Hypothalamus (tissue), 51 donors: ENCODE results near the gene CTNNA2.
A peak's percentile ranks its signal among the peaks of the same experiment; 100 is the strongest.
"Not testable (repeated sequence)": the region's sequence is repeated elsewhere in the genome, so short reads cannot be mapped to it uniquely, and the experiment has no call there.

Experiments used
- DNase-seq, 51 donors: peaks; one replicate each; lab custom pipeline; 2025; lab: John Stamatoyannopoulos, UW

CTNNA2 gene

DNA sequence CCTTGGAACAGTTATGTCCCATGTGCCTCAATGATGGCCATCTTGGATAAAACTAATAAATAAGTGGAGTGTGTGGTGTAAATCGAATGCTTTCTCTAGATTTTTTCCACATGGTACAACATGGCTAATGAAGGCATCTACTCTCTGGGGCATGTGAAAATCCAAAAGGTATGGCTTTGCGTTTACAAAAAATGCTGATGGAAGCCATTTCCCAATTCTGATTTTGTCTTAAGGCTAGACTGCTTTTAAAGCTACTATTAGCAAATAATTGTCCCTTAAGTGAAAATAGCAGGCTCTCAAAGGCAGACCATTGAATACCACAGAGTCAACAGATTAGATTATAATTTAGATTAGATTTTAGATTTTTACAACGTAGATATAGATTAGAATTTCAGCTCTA is 608.0 kb downstream of the CTNNA2 start:
- DNase-seq: no peak

DNA sequence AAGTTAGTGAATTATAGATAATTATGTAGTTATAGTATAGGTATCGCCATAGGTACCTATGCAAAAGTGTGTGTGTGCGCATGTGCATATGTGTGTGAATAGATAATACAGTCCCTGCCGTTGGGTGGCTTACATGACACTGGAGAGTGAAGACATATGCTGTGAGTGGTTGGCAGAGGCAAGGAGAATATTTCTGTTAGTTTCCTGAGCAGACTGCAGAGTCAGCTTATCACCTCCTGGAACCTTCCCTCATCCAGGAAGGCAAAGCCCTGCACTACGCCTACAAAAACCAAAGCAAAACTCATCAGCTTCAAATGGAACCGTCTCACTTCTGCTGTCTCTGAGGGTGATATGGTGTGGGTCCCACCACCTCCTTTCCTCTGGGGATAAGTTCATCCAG is 609.8 kb downstream of the CTNNA2 start:
- no peak for DNase-seq

DNA sequence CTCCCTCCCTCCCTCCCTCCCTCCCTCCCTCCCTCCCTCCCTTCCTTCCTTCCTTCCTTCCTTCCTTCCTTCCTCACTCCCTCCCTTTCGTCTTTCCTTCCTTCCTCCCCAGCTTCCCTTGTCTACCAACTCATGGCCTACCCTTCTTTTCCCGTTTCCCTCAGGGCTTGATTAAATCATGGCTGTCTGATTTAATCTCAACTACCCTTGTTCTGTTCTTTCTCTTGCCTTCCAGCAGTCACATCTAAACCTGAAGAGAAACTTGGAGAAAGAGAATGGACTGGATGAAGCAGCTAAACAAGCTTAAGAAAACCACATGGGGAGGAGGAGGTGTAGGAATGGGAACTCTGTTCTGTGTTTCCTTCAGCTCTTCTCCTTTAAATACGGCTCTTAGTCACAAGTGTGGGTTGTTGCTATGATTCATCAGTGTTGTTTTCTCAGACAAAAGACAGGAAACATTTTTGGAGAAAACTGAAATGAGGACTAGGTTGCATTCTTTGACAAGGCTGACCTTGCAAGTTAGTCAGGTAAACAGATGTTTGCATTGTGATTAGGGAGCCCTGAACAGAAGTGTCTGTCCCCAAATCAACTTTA is 613.8 kb downstream of the CTNNA2 start:
- DNase-seq: peak in 1 of 51 donors; percentile 8

DNA sequence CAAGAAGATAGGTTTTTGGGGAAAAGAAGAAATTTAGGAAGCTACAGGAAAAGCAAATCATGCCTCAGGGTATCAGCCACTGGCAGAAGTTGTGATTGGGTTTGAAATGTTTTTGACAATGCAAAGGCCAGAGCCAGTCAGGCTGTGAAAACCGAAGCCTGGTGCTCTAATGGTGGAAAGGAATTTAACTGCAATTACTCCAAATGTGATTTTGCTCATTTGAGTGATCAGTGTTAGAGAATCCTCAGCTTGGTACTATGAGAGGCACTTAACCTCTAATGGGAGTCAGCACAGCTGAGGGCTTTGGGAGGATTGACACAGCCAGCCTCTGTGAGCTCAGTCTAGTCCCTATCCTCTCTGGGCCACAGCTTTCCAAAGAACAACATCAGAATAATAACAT is 615.2 kb downstream of the CTNNA2 start:
- no peak for DNase-seq

DNA sequence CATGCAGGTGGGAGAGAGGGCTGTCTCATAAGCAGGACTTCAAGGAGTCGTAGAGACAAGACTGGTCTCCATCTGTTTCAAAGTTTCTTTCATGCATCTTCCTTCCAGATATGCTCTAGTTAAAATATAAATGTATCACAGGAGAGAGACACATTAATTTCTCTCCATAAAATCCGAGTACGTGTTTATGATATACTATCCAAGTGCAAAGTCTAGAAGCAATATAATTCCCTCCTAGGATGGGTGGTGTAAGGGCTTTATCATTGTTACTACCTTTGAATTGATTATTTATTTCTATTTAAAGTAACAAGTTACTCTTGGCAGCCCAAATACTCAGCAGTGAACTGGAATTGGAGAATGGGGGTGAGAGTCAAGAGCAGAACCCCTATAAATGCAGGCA is 619.4 kb downstream of the CTNNA2 start:
- no peak for DNase-seq

DNA sequence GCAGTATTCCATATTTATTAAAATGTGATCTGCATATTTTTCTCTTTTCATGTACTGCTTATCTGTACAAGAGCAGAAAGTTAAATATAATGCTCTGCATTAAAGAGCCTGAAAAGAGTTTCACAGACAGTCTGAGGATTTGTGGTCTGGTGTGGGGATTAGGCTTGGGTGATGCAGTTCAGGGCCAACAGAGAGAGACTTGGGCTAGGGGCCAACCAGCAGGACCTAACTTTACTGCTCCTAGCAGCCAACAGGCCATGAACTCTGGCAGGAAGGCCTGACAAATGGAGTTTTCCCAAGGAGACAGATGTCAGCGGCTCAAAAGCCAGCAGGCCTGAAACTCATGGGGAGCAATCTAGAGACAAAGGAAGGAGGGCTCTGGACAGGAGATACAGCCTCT is 622.1 kb downstream of the CTNNA2 start:
- DNase-seq: no peak

DNA sequence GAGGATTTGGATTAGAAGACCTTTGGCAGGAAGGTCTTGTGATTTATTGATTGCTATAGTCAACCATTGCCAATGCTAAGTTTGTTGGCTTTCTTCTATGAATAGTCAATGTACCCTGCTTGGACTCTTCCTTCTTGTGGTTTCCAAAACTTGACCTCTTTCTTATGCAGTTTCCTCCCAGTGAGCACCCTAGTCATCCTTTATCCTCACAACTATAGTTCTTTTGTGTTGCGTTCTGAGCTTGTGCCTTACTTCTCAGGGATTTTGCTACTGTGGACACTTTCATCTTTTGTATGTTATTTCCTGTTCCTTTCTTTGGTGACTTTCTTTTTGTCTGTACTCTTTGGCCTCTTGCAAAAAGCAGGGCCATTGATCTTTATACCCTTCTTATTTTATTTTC is 623.5 kb downstream of the CTNNA2 start:
- no peak for DNase-seq

DNA sequence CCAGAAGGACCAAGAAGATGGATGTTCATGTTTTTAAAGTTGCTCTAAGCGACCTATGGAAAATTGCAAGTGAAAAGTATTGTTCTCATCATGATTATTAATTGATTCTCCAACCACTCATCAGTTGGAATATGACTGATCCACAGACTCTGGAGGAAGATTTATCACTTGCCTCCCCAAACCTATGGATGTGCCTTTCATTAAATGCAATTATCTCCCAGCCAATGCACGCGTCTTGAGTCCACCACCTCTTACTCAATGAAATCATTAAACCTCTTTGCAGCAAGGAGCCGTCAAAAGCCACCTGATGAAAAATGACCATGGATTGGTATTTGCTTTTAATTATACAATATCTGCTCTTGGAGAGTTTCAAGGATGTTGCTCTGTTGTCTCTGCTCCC is 626.1 kb downstream of the CTNNA2 start:
- no peak for DNase-seq

DNA sequence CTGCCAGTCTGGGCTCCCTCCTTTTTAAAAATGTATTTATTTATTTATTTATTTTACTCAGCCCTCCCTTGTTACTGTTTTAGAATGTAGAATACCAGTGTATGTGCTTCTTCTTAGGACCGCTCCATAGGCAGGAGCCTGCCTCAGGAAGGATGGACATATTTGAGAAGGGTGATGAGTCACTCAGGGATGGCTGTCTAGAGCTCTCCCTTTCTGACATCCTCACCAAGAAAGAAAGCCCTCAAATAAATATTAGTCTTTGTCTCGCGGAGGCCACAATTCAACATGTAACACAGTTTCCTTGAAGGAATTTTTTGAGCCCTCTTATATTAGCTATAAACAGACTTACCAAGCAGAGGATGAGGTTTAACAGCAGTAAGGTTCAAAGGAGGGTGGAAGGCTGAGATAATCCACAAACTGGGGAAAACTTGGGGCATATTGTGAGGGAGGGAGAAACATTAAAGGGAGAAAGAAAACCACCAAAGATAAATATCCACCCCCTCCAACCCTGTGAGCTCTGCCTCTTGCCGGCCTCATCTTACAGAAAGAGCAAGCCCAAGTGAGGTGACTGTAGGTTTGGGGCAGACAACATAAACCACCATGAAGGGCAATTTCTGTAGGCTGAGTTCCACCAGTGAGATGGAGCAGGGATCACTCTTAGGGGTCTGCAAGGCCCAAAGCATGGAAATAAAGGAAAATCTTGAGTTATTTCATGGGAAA is 628.3 kb downstream of the CTNNA2 start:
- no peak for DNase-seq

DNA sequence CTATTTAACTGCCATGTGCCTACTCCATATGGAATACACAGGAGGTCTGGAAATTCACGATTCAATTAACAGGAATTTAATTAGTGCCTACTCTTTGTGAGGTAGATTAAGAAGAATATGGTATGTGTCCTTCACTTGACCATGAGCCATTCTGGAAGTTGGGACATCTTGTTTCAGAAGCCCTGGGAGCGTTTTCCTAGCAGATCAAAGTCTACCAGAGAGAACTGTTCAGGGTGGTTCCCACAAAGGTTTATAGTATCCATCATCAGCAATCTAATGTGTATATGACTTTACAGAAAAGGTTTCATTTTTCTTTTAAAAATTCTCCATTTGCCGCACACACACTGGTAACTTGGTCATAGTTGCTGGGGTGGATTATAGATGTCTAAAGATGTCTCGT is 632.6 kb downstream of the CTNNA2 start:
- no peak for DNase-seq

DNA sequence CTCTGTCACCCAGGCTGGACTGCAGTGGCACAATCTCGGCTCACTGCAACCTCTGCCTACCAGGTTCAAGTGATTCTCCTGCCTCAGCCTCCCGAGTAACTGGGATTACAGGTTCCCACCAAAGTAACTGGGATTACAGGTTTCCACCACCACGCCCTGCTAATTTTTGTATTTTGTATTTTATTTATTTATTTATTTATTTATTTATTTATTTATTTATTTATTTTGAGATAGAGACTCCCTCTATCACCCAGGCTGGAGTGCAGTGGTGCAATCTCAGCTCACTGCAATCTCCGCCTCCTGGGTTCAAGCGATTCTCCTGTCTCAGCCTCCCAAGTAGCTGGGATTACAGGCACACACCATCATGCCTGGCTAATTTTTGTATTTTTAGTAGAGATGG is 633.9 kb downstream of the CTNNA2 start:
- DNase-seq: not testable (repeated sequence)

DNA sequence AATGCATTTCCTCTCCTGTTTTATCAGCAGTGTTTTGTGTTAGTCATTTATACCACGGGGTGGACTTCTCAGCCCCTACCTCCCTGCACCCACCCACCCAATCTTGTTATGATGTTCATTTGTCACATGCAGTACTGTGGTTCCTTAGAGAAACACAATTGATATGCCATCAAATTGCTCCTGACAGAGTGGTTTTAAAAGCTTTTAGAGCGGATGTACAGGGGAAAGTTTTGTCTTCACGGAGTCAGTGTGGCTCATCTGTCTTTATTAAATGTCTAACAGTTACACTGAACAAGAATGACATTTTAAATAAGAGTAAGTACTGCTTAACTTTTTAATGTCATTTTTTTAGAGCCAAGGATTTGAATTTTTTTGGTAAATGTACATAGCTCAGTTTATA is 634.8 kb downstream of the CTNNA2 start:
- no peak for DNase-seq

DNA sequence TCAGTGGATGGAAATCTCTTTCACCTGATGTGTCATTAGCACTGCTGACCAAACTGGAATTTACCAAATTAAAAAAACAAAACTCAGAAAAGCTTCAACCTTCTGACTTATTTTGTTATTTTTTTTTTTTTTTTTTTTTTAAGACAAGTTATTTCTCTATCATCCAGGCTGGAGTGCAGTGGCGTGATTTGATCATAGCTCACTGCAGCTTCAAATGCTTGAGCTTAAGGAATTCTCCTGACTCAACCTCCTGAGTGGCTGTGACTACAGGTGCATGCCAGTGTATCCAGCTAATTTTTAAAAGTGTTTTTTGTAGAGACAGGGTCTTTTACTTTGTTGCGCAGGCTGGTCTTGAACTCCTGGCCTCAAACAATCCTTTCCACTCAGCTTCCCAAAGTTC is 636.1 kb downstream of the CTNNA2 start:
- no peak for DNase-seq

DNA sequence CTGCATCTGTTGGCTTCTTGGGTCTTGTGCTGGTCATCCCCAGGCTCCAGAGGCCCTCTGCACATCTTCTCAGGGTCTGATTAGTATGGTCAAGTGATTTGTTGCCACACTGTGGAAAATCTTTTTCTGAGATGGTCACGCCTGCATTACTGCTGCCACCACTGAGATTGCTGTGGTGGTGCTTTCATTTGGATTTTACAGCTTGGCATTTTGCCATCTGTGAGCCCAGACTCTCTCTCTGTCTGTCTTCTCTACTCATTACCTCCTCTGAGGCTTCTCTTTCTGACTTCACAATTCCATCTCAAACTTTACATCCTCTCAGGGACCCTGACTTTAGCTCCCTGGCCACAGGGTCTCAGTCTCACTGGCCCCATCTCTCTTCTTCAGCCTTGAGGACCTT is 637.1 kb downstream of the CTNNA2 start:
- no peak for DNase-seq

DNA sequence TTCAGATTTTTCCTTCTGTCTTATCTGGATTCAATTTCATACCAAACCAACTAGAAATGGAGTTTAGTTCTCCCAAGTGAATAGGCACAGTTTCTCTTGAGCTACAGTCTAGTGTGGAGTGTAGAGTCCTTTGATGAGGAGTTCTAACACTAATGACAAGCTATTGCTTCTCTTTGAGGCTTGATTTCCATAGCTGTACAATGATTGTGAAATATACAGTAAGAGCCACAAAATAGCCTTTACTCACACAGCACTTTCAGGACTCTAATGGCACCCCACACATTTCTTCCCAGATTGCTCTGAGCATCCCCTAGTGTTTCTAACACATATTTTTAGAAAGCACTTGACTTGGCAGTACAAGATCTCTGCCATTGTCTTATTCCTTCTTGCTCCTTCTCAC is 638.4 kb downstream of the CTNNA2 start:
- DNase-seq: no peak

DNA sequence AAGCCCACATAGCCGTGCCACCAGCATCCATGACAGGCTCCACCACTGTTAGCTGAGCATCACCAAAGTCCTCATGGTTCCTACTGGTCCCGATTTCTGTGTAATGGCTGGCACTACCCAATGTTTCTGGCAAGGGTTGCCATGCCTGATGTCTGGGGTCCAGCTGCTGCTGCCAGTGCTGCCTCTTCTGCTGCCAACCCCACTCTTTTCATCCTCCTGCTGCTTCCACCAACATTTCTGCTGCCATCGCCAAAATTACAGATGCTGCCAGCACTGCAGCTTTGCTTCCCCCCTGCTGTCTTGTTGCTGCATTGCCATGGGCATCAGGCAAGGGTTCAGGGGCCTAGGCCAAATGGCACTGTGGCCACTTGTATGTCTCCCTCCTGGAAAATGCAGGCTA is 638.8 kb downstream of the CTNNA2 start:
- no peak for DNase-seq

DNA sequence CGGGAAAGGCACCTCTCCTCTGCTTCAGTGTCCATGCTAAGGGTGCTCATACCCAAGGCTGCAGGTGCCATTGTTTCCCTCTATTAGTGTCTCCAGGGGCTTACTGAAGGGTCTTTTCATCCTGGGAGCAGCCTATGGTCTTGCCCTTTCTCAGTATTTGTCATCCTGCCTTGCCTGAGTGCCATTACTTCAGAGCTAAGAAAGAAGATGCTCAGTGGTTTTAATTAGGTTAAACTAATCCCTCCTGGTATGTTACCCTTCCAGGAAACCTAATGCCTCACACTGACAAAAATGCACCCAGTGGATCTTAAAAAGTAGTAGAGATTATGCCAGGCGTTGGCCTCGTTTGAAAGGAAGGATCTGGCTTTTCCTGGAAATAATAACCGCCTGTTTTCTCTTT is 640.3 kb downstream of the CTNNA2 start:
- DNase-seq: no peak

DNA sequence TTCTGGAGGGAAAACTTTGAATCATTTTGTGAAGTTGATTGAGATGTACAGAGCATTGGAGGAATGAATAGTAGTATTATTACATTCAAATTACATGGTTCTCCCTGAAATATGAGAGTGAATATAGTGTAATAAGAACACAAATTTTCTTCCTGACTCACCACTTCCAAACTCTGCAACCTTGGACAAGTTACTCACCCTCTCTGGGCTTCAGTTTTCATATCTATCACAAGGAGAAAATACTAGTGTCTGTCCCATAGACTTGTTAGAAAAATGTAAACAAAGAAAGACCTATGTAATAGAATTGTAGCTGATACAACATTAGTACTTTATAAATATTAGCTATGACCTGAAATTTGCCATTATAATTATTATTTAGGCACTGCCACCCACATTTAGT is 640.9 kb downstream of the CTNNA2 start:
- DNase-seq: no peak

DNA sequence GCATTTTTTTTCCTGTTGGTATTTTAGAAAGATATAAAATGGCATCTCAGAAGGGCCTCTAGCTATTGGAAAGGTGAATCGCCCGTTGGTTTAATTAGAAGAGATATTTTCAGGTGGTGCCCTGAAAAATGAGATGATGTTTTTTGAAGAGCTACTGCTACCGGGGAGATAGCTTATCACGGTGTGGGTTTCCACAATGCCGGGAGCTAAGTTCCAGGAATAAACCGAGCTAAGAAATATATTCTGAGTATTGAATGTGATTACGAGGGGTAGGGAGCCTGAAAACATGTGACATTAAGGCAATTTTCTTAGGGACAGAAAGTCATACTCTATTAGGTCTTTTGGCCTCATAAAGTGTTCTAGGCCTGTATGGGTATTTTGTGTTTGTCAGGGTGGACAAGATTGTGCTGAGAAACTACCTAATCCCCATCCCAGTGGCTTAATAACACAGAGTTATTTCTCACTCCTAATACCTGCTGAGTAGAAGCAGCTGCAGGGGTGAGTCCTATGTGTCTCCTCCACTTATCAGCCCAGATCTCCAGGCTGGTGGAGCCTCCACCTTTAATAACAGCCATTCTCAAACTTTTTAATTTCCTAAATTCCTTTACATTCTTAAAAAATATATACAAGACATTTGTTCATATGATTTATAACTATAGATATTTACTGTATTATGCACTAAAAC is 641.5 kb downstream of the CTNNA2 start:
- DNase-seq: no peak

DNA sequence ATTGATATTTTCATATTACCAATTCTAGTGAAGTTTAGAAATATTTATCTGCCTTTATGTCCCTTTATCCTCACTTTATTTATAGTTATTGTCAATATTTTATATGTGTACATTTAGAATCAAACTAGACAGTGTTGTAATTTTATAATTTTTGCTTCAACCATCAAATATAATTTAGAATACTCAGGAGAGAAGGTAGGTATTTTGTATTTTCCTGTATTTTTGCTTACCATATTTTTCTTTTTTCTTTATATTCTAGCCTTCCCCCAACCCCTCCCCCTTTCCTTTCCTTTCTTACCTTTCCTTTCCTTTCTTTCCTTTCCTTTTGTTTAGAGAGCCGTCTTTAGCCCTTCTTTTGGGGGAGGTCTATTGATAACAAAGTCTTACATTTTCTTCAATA is 651.5 kb downstream of the CTNNA2 start:
- DNase-seq: no peak

DNA sequence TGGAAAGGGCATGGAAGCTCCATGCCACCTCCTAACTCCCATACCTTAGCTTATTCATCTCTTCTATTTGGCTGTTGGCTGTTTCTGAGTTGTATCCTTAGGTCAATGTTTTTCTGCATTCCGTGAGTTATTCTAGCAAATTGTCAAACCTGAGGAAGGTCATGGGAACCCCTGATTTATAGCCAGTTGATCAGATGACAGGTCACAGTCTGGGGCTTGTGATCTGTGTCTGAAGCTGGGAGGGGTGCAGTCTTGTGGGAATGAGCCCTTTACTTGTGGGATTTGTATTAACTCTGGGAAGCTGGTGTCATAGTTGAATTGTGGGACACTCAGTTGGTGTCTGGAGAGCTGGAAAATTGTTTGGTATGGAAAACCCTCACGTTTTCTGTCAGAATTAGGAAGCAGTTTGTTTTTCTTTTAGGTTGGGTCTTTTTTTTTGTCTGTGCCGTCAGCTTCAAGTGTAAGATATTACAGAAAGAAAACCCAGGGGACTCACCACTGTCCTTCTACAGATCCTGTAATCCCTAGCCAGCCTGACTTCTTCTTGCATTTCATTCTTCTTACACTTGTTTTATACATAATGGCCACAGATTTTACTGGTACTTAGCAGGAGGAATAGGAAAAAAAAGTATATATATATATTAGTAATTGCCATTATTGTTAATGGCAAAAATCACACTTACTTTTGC is 653.8 kb downstream of the CTNNA2 start:
- no peak for DNase-seq
